ENCODE data around the gene PLCXD3. TPM values are rescaled to one million over a fixed set of nuclear protein-coding genes. Genes with fewer than 3 reads are reported as not detected.

PLCXD3 gene
- total and polyA plus RNA-seq, 2 of the 8 experiments (the other 6 are each of a cell fraction or from before 2014, with no cell fraction given), result 0.03 to 0.07 TPM

DNA sequence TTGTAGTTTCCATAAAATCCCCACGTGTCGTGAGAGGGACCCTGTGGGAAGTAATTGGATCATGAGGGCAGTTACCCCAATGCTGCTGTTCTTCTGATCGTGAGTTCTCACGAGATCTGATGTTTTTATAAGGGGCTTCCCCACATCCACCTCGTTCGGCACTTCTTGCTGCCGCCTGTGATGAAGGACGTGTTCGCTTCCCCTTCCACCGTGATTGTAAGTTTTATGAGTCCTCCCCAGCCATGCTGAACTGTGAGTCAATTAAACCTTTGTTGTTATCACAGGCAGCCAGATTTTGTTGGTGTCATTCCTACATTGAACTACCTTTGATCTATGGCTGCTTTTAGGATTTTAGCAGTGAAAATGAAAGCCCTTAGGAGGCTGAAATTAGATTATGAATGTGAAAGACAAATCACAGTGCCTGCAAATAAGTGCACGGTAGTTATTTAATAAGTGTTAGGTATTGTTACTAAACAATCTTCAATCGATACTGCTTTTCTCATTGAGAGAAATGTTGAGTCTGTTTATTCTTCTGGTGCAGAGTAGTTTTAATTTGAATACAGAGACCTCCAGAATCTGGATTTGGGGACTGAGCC lies 229.1 kb downstream of the PLCXD3 start (continued):
- no peak for TF ChIP-seq SIX5 (IDR thresholded peaks at IDR 0.05; ENCODE audit: low read depth, low read length)
- no peak for TF ChIP-seq KDM1A (IDR thresholded peaks at IDR 0.05; ENCODE audit: borderline replicate concordance, low read length)
- TF ChIP-seq ATF3 (IDR thresholded peaks at IDR 0.05; ENCODE audit: insufficient read depth, low read depth, low read length), result no peak
- no peak for TF ChIP-seq SAP30 (IDR thresholded peaks at IDR 0.05; ENCODE audit: insufficient read depth, insufficient replicate concordance, low read length)
- TF ChIP-seq TAF7 (optimal IDR thresholded peaks at IDR 0.05; ENCODE audit: borderline replicate concordance, low read depth, low read length), result no peak
- no peak for TF ChIP-seq POU5F1 (IDR thresholded peaks at IDR 0.05; ENCODE audit: low read depth, low read length)
- TF ChIP-seq RBBP5 (IDR thresholded peaks at IDR 0.05; ENCODE audit: borderline replicate concordance, low read depth, low read length), result no peak
